Left renal pelvis (tissue), 4 donors: ENCODE results near the gene MYG1. TPM values are rescaled to one million over a fixed set of nuclear protein-coding genes. Genes with fewer than 3 reads are reported as not detected.

Experiments
- DNase-seq, 4 donors: peaks; one replicate each; pipeline ENCODE4 v3.0.0-alpha.2; 2013; ENCODE audit warnings: low read depth in 4 of 4, low spot score in 3 of 4
- polyA plus RNA-seq, 4 donors: library from polyadenylated mRNA; unstranded; fragments of 120-200 nt; gene quantifications; one replicate each; pipeline ENCODE4 v1.2.1, GENCODE V29; 2013; ENCODE audit not compliant: insufficient read length in 4 of 4

Gene MYG1, protein sequence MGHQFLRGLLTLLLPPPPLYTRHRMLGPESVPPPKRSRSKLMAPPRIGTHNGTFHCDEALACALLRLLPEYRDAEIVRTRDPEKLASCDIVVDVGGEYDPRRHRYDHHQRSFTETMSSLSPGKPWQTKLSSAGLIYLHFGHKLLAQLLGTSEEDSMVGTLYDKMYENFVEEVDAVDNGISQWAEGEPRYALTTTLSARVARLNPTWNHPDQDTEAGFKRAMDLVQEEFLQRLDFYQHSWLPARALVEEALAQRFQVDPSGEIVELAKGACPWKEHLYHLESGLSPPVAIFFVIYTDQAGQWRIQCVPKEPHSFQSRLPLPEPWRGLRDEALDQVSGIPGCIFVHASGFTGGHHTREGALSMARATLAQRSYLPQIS
- 10 to 100 TPM; 37.7 to 56.1 (median 48.6) TPM for polyA plus RNA-seq

- DNase-seq = peak; percentile 74 to 81 (median 80)
These were observed at the start of gene MYG1 for GRCh38 chr12:53299454-53300180. Gene MYG1 (plus strand): TSS chr12:53299695. CDS start chr12:53299738, 43 bp downstream.

DNA sequence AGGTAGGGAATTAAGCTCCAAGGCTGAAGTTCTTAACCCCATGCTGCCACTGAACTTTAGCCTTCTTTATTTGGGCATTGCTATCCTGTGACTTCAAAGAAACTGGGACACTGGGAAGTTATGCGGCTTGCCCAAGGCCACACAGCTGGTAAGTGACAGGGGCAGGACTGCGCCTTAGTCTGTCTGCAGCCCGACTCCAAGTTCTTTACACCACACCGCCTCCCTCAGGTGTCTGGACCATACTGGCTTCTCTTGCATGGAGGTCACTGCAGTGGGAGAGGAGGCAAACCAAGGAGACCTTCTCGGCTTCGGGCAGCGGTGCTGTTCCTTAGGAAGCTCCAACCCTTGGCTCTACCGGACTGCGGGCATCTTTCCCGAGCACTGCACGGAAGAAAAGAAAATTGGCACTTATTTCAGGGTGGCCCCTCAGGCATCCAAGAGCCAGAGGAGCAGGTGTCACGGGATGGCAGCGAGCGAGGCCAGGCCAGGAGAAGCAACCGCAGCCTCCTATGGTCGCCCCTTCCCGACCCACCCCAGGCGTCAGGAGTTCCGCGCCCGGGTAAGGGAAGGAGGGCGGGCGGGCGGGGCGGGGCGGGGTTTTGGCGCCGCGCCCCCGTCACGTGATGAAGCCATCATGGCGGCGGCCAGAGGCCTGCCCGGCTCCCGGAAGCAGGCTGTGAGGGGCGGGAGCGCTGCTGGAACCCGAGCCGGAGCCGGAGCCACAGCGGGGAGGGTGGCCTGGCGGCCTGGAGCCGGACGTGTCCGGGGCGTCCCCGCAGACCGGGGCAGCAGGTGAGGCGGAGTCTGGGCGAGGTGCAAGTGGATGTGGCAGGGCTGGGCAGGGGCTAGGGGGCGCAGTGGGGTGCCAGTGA, 47.8 kb upstream of the MYG1 start:
- no peak for DNase-seq

DNA sequence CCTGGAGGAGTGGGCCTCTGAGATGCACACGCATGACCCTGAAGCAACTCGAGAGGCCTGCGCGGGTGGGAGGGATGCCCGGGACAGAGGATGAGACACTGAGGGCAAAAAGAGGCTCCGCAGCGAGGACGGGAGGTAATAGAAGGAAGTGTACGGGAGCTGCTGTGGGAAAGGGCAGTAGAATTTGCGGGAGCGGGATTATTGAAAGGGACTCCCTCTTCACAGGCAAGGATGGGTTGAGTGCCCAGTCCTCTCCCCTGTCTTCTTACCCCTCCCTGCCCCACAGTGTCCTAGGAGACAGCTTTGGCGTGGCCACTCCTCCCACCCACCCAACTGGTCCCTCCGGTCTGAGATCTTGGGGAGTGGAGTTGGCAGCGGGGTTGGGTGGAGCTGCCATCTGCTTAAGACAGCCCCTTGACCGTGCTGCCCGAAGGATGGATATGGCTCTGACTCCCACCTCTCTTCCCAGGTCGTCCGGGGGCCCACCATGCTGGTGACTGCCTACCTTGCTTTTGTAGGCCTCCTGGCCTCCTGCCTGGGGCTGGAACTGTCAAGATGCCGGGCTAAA, 47.1 kb upstream of the MYG1 start:
- DNase-seq = no peak

DNA sequence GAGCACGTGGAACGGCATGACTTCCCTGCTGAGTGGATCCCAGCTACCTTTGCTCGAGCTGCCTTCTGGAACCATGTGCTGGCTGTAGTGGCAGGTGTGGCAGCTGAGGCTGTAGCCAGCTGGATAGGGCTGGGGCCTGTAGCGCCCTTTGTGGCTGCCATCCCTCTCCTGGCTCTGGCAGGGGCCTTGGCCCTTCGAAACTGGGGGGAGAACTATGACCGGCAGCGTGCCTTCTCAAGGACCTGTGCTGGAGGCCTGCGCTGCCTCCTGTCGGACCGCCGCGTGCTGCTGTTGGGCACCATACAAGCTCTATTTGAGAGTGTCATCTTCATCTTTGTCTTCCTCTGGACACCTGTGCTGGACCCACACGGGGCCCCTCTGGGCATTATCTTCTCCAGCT, 46.2 kb upstream of the MYG1 start:
- no peak for DNase-seq

- DNase-seq = no peak
These were observed 44.5 kb upstream of the MYG1 start for GRCh38 chr12:53254816-53255545.

DNA sequence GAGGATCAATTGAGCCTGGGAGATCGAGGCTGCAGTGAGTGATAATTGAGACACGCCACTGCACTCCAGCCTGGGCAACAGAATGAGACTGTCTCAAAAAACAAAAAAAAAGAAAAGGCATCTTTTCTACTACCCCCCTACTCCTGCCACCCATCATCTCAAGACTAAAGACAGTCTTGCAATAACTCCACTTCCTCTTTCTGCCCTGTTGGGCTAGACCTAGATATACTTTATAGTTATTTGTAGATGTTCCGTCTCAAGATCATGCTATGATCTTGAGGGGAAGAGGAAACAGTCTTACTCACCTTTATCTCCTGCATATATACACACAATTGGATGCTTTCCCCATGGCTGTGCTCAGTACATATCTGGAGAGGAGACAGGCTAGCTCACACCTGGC, 43.5 kb upstream of the MYG1 start:
- no peak for DNase-seq

GRCh38 chr12:53258541-53259539, 40.7 kb upstream of the MYG1 start:
- no peak for DNase-seq

DNA sequence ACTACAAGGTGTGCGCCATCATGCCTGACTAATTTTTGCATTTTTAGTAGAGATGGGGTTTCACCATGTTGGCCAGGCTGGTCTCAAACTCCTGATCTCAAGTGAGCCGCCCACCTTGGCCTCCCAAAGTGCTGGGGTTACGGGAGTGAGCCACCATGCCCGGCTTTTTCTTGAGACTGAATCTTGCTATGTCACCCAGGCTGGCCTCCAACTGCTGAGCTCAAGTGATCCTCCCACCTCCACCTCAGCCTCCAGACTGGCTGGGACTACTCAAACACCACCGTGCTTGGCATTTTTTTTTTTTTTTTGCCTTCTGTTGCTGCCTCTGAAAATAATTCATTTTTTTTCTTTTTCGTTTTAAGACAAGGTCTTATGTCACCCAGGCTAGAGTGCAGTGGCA, 39.6 kb upstream of the MYG1 start:
- no peak for DNase-seq

GRCh38 chr12:53265783-53266182, 33.7 kb upstream of the MYG1 start:
- DNase-seq = no peak

DNA sequence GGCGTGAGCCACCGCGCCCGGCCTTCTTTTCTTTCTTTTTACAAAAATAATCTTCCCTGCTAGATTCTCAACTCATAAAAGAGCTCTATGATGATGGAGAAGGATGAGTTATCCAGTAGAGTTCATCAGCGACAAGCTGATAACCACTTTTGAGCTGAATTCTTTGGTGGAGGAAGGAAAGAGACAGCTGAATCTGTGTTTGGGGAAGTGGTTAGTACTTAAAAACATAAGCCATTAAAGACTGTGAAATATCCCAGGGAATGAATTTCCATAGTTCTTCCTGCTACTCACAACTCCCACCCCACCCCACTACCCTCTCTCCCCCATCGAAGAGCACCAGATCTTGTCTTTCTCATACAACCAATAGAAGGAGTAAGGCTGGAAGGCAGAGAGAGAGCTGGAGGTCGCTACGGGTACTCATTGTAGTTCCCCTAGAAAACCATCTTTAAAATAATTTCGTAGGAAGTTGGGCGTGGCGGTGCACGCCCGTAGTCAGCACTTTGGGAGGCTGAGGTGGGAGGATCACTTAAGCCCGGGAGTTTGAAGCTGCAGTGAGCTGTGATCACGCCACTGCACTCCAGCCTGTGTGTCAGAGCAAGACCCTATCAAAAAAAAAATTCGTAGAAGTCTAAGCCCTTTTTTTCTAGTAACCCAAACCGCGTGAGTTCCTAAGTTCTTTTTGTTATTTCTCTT, 32.0 kb upstream of the MYG1 start:
- DNase-seq = no peak

DNA sequence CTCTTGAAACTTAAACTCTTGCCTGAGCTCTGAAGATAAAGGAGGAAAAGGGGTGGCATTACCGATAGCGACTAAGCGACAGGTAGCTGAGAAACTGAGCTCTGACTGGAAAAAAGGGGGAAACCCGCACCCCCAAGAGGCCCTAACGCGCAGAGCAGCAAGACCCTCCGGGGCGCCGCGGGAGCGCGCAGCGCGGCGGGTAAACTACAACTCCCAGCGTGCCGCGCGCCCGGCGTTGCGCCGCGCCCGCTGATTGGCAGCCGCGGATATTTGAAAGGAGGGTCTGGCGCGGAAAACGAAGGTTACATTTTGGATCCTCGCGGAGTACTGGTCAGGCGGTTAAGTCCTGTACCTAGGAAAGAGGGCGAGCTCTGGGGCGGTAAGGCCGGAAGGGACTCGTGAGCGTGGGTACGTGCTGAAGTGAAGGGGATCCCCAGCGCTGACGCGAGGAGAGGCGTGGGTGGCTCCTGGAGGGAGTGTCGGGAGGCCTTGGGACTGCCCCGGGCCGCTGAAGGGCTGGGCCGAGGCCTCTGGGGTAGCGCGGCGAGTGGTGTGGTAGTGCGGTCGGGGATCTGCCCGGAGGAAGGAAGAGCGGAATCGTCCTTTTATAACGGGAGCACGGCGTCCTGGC, 31.4 kb upstream of the MYG1 start, which contains the start of gene ESPL1:
Gene ESPL1 (plus strand): TSS at position 301 of the 631 bp plus-strand sequence. CDS start 468 bp downstream, outside the sequence.
- peak; percentile 60 to 76 (median 72) for DNase-seq

- no peak for DNase-seq
These were observed 30.6 kb upstream of the MYG1 start for GRCh38 chr12:53268630-53269562.

GRCh38 chr12:53274445-53274844, 25.1 kb upstream of the MYG1 start:
- no peak for DNase-seq

GRCh38 chr12:53276511-53276910, 23.0 kb upstream of the MYG1 start:
- no peak for DNase-seq

DNA sequence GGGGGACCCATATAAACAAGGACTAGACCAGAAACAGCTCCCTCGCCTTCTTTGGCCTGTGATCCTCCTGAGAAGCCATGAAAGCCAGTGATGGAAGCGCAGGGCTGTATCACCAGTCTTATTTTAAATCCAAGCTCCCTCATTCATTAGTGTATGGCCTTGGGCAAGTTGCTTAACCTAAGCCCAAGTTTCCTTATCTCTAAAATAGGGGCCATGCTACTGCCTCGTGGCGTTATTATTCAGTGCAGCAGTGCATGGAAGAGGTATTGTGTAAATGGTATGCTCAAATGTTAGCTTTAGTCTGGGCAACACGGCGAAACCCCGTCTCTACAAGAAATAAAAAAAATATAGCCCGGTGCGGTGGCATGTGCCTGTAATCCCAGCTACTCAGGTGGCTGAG, 21.5 kb upstream of the MYG1 start:
- DNase-seq = no peak

- no peak for DNase-seq
These were observed 20.1 kb upstream of the MYG1 start for GRCh38 chr12:53279283-53279869.
